Activated CD4-positive, alpha-beta T cell treated with anti-CD3 and anti-CD28 coated beads, Interleukin-2, amount 50 U/mL, for 16 hours (primary cell): ENCODE measurements around the gene WDR33.

Experiments
- DNase-seq: peaks from one replicate; pipeline ENCODE4 v3.0.0-alpha.2; 2020

WDR33 gene

DNA sequence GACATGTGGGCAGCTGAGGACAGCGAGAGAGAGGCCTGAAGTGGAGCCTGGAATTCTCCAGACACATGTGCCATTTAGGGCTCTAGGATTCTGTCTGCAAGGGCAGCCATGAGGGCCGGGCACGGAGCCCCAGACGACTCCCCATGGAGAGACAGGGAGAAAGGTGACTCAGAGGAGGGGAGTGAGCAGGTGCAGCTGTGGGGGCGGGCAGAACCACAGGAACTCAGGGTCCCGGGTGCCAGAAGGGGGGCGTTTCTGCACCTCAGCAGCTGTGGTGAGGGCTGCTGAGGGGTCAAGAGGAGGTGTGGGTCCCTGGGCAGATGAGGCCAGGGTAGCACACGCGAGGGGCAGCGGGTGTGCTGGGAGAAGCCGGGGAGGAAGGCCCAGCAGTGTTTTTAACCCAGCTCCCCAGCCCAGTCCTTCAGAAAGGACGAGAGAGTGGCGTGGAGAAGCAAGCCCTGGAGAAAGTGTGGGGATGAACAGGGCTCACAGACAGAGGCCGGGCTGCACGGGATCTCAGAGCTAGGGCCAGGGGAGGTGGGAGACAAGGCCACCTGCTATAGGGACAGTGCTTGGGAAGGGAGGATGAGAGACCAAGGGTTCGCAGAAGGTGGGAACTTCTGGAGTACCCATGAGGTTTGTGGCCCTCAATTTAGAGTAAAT is 157.4 kb downstream of the WDR33 start:
- DNase-seq: no peak

DNA sequence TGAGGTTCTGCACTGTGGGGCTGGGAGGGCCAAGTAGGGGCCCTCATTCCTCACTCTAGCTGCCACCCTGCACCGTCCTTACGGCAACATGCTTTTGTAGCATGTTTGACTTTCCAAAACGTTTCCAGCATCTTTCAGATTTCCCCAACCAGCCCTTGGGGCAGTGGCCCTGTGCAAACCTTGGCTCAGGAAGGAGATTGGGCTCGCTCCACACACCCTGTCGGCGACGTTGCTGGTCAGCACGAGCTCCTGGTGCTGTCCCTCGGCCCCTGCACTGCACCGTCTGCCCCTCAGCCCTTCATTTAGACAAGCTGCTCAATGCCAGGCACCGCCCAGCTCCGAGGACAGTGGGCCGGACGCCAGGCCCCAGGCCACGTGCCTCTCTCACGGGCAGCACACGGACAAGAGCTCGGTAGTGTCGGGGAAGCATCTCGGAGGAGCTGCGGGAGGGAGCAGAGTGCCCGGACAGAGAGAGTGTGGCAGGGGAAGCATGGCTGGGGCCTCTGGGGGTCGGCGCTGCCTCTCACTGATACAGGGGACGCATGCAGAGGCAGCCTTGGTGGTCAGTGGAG is 158.1 kb downstream of the WDR33 start:
- DNase-seq: no peak

DNA sequence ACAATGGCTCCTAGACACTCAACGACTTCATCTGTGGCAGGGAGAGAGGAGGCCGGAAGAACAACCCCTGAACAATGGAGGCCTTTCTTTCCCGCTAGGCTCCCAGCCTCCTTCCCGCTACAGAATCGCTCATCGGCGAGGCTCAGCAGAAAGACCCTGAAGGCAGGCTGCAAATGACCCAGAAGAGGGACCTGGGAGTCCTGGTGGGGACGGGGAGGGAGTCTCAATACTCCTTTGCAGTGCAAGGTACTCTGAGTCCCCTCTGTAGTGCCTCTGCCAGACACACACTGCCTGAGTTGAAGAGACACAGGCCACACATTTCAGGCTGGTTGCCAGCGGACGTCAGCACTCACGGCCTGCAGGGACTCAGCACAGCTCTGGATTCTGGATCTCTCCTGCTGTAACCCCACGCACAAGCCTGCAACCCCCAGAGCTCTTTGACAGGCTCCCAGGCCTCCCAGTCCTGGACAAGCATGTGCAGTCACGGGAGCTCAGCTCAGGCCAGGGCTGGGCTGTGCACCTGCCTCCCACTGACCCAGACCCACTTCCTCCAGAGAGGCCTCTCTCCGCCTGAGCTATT is 158.9 kb downstream of the WDR33 start:
- DNase-seq: no peak

DNA sequence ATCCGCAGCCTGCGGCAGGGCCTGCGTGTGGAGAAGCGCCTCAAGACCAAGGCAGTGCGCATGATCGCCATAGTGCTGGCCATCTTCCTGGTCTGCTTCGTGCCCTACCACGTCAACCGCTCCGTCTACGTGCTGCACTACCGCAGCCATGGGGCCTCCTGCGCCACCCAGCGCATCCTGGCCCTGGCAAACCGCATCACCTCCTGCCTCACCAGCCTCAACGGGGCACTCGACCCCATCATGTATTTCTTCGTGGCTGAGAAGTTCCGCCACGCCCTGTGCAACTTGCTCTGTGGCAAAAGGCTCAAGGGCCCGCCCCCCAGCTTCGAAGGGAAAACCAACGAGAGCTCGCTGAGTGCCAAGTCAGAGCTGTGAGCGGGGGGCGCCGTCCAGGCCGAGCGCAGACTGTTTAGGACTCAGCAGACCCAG is 159.6 kb downstream of the WDR33 start:
- no peak for DNase-seq
